Globus pallidus (tissue), 1 donor: ENCODE results near the gene RAB3IL1.
A peak's percentile ranks its signal among the peaks of the same experiment; 100 is the strongest.

Experiments used
- DNase-seq: peaks from one replicate; pipeline ENCODE4 v3.0.0-alpha.2; 2015; ENCODE audit warnings: low spot score

The RAB3IL1 gene

DNA sequence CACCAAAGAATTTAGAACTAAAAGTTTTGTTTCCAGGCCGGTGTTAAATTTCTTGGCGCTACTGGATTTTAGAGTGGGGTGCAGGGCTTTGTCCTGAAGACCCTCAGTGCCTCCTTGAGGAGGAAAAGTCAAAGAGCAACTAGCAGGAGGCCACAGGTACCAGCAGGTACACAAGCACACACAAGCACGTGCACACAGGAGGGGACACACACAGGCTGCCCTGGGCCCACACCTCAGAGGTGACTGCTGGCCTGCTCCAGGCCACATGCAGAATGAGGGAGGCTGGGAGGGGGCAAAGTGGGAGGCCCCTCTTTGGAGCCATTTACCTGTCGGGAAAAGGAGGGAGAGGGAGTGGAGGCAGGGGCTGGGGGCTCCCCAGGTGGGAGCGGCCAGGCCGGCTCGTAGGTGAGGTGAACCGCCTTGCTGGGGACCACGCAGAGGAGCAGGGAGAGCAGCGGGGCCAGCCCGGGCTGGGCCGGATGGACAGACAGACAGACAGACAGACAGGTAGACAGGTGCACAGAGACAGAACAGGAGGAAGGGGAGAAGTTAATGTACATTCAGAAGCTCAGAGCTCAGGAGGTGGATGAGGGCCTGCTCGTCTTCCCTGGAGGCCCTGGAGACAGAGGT lies 12.2 kb downstream of the RAB3IL1 start:
- DNase-seq, result no peak

DNA sequence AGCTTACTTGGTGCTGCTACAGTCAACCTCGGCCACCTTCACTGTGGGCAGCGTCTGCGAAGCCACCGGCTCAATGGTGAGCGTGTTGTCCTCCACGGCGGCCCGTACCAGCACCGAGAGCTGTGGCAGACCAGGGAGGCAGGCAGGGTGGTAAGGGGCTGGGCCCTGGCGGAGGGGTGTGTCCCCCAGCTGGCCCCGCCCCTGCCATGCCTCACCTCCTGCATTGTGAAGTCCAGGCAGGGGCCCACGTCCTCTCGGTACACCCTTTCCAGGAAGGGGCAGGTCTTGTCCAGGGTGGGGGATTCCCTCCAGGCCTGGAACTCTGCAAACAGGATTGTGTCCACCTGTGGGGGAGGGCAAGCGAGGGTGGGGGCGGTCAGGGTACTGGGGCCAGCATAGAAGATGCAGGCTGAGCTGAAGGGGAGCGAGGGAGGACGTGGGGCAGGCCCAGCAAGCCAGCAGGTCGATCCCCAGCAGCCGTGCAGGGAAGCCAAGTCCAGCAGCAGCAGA lies 12.8 kb downstream of the RAB3IL1 start:
- no peak for DNase-seq

DNA sequence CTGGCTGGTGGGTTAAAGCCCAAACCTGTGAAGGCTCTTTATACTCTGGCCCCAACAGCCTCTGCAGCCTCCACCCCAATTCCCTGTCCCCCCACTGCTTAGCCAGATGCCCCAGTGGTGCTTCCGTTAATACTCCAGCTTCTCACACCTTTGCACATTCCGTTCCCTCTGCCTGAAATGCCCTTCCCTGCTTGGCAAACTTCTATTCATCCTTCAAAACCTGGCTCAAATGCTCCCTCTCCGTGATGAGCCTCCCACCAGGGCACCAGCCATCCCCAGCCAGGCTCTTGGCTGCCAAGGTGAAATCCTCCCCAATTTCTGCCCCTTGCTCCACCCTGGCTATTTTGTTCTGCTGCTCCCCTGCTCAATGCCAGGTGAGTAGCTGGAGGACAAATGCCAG lies 13.5 kb downstream of the RAB3IL1 start:
- no peak for DNase-seq

GRCh38 chr11:61902313-61902712 lies 15.1 kb downstream of the RAB3IL1 start:
- no peak for DNase-seq

DNA sequence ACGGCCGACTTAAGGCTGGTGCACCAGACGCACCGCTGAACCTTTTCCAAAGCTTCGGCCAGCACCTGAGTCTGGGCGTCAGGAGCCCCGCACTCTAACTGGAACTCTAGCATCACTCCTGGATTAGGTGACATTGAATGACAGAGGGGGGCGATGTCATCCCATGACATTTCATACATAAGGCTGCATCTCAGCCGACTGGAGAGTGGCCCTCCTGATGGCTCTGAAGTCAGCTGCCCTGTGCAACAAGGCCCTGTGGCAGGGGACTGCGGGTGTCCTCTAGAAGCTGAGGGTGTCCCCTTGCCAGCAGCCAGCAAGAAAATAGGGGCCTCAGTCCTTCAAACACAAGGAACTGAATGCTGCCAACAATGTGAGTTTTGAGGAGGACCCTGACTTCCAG lies 16.0 kb downstream of the RAB3IL1 start:
- no peak for DNase-seq

GRCh38 chr11:61900251-61900650 lies 17.1 kb downstream of the RAB3IL1 start:
- DNase-seq, result no peak

- peak; percentile 62 for DNase-seq
These were observed 18.1 kb downstream of the RAB3IL1 start for GRCh38 chr11:61899146-61899841.

DNA sequence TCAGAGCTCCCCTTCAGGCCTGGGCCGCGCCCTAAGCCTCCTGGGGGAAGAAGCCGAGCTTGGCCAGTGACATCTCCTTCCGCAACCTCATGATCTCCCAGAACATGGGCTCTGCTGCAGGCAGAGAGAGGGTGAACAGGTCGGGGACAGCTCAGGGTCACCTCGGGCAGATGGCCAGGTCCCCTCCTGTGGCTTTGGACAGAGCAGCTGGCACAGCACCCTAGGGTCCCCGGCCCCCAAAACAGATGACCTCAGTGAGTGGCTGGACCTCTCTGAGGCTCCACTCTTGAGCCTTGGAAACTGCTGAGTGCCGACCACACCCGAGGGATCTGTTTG lies 19.2 kb downstream of the RAB3IL1 start:
- no peak for DNase-seq

GRCh38 chr11:61897387-61898246 lies 19.7 kb downstream of the RAB3IL1 start:
- peak; percentile 73 for DNase-seq

DNA sequence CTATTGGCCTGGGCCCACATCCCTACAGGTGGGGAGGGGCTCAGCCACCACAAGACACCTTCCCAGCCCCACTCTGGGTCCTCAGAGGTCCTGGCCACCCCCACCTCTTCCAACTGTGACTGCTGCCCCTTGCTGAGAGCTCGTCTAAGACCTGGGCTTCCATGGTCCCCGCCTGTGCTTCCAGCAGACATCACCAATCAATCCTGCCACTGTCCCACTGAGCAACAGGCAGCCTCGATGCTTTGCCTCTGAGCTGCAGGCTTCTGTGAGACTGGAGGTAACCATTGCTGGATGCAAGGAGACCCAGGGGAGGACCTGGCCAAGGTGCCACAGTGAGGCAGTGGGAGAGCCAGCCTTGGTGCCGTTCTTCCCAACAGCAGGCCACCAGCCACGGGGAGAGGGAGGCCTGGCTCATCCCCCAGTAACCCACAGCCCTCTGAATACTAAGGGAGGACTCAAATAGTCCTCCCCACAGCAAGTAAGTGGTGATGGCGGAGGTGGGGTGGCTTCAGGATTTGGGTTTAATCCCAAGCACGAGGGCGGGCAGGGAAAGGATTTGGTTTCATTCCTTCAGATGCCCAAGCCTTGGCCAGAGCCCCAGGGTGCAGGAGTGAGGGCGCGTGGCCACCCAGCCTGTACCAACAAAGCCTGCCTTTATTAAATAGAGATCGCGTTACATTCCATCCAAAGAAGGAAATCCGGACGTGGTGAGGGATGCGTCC lies 20.5 kb downstream of the RAB3IL1 start:
- no peak for DNase-seq

GRCh38 chr11:61895718-61896059 lies 21.7 kb downstream of the RAB3IL1 start:
- no peak for DNase-seq

- DNase-seq, result no peak
These were observed 22.2 kb downstream of the RAB3IL1 start for GRCh38 chr11:61895046-61895717.

- no peak for DNase-seq
These were observed 23.4 kb downstream of the RAB3IL1 start for GRCh38 chr11:61893981-61894380.

GRCh38 chr11:61892085-61892370 lies 25.3 kb downstream of the RAB3IL1 start:
- no peak for DNase-seq

DNA sequence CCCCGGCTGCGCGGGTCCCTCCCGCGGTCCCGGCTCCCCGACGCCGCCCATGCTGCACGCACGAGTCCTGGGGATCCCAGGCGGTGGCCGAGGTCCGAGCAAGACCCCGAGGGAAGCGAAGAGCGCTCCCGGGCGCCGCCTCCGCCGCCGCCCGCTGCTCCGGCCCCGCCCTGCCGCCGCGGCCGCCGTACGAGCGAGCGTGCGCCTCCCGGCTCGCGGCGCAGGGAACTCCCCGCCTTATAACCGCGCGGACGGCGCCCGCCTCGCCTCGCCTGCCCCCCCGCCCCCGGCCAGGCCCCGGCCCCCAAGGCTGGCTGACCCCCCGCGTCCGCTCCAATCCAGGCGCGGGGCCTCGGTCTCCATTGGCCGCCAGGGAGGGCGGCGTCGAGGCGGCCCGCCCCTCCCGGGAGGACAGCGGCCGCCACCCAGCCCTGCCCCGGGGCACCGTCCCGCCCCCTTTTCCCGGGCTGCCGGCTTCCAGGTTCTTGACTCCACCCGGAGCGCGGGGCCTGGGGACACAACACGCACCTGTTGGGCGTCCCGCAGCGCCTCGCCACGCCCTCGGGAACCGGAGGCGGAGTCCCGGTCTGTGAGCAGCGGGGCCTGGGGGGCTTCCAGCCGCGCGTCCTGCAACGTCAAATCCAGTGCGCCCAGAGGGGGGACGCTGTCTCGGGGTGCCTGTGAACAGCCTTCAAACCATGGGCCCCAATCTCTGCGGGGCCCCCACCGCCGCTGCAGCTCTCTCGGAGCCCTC lies 25.9 kb downstream of the RAB3IL1 start, which contains the start of gene FADS3:
FADS3 (minus strand) TSS at position 215 of the 754 bp plus-strand sequence; CDS start at position 51, 164 bp downstream.
- peak; percentile 90 for DNase-seq

GRCh38 chr11:61890529-61891330 lies 26.6 kb downstream of the RAB3IL1 start:
- DNase-seq, result no peak

- DNase-seq, result no peak
These were observed 27.5 kb downstream of the RAB3IL1 start for GRCh38 chr11:61889831-61890230.

DNA sequence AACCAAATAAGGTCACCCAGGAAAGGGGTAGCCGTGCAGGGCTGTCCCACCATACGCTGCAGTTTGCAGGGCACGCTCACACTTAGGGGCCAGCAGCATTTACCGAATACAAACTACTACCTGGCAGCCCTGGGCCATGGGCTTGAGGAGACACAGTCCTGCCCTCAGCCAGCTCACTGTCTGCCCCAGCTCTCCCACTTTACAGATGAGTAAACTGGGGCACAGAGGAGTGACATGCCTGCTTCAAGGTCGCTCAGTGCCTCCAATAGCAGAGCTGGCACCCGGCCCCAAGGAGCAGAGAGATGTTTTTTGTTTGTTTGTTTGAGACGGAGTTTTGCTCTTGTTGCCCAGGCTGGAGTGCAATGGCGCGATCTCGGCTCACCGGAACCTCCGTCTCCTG lies 28.8 kb downstream of the RAB3IL1 start:
- DNase-seq, result no peak

DNA sequence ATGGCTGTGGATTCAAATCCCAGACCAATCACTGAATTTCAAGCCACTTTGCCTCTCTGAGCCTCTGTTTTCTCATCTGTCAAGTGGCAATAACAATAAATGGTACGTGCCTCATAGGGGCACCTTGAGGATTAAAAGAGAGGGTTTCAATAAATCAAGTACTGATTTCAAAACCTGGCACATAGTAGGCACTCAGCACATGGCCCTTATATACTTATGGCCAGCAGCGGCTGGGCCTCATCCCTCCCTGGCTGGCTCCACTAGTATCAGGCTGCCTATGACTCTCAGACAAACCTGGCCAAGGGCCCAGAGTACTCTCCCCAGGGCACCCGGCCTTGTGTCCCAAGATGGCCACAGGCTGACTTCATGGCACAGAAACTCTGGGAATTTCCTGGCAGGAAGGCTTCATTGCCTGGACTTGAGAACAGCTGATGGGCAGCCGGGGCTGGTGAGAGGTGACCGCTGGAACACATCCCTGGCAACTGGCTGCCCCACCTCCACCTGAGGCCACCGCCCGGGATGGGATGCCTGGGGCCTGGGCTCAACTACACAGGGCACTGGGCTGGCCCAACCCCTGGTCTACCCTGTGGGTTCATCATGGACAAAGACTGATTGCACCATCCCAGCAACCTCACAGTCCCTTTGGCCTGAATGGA lies 29.4 kb downstream of the RAB3IL1 start:
- DNase-seq, result no peak

DNA sequence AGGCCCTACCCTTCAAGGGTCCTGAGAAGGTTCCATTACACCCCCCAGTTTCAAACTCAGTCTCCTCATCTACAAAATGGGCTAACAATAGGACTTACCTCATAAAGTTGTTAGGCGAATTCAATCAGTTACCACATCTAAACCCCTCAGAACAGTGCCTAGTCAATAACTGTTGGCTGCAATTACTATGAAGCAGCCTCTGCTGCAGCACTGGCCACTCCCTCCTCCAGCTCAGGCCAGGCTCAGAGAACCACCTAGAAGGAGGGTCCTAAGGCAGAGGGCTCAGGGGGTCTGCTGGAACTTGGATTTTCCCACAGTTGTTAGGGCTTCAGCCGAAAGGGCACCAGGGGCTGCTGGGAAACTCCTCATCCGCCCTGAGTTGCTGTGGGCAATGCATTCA lies 30.7 kb downstream of the RAB3IL1 start:
- DNase-seq, result no peak
